ENCODE results near the gene DLG2.

Gene DLG2

GRCh38 chr11:84691830-84692229, 935.3 kb downstream of the DLG2 start:
- TF ChIP-seq CTCF (IDR thresholded peaks at IDR 0.05), result no peak

GRCh38 chr11:84687433-84687832, 939.7 kb downstream of the DLG2 start:
- H3K4me1 ChIP-seq (ENCODE audit: control insufficient read depth in 1 of 2, insufficient read depth in 1 of 2, low read depth in 1 of 2, low read length in 1 of 2), result no peaks in the 10 kb centered on the region
- TF ChIP-seq CTCF (IDR thresholded peaks at IDR 0.05), result no peak
- no peak overlapping the region for H3K4me3 ChIP-seq (ENCODE audit: low read depth in 1 of 2, low read length in 1 of 2)
- no peaks in the 10 kb centered on the region for H3K36me3 ChIP-seq
- H3K27ac ChIP-seq, result no peak overlapping the region
- H3K27me3 ChIP-seq, result no peaks in the 10 kb centered on the region
- no peaks in the 10 kb centered on the region for H3K9me3 ChIP-seq

More at GRCh38 chr11:84691830-84692229, 935.3 kb downstream of the DLG2 start:
- Histone ChIP-seq H3K4me1 (ENCODE audit: control insufficient read depth in 1 of 2, insufficient read depth in 1 of 2, low read depth in 1 of 2, low read length in 1 of 2) (no peaks in the 10 kb centered on the region), H3K9me3 (no peaks in the 10 kb centered on the region), H3K27me3 (no peaks in the 10 kb centered on the region), H3K36me3 (no peaks in the 10 kb centered on the region), H3K27ac (no peak overlapping the region), H3K4me3 (ENCODE audit: low read depth in 1 of 2, low read length in 1 of 2) (no peak overlapping the region)

- H3K4me1 ChIP-seq (ENCODE audit: control insufficient read depth in 1 of 2, insufficient read depth in 1 of 2, low read depth in 1 of 2, low read length in 1 of 2), result no peaks in the 10 kb centered on the region
- TF ChIP-seq CTCF (IDR thresholded peaks at IDR 0.05), result no peak
- H3K27ac ChIP-seq, result no peak overlapping the region
- no peak overlapping the region for H3K4me3 ChIP-seq (ENCODE audit: low read depth in 1 of 2, low read length in 1 of 2)
- H3K9me3 ChIP-seq, result no peaks in the 10 kb centered on the region
- H3K36me3 ChIP-seq, result no peaks in the 10 kb centered on the region
- no peaks in the 10 kb centered on the region for H3K27me3 ChIP-seq
These were observed 940.4 kb downstream of the DLG2 start for GRCh38 chr11:84686716-84687115.

GRCh38 chr11:84685976-84686375, 941.2 kb downstream of the DLG2 start:
- H3K27me3 ChIP-seq, result no peaks in the 10 kb centered on the region
- H3K9me3 ChIP-seq, result no peaks in the 10 kb centered on the region
- H3K36me3 ChIP-seq, result no peaks in the 10 kb centered on the region
- H3K27ac ChIP-seq, result no peak overlapping the region
- no peaks in the 10 kb centered on the region for H3K4me1 ChIP-seq (ENCODE audit: control insufficient read depth in 1 of 2, insufficient read depth in 1 of 2, low read depth in 1 of 2, low read length in 1 of 2)
- no peak for TF ChIP-seq CTCF (IDR thresholded peaks at IDR 0.05)
- H3K4me3 ChIP-seq (ENCODE audit: low read depth in 1 of 2, low read length in 1 of 2), result no peak overlapping the region

- Histone ChIP-seq H3K36me3 (no peaks in the 10 kb centered on the region), H3K4me3 (ENCODE audit: low read depth in 1 of 2, low read length in 1 of 2) (no peak overlapping the region), H3K27ac (no peak overlapping the region), H3K9me3 (no peaks in the 10 kb centered on the region), H3K4me1 (ENCODE audit: control insufficient read depth in 1 of 2, insufficient read depth in 1 of 2, low read depth in 1 of 2, low read length in 1 of 2) (no peaks in the 10 kb centered on the region), H3K27me3 (no peaks in the 10 kb centered on the region)
- TF ChIP-seq CTCF (IDR thresholded peaks at IDR 0.05), result no peak
These were observed 942.0 kb downstream of the DLG2 start for GRCh38 chr11:84685149-84685548.

GRCh38 chr11:84681456-84681855, 945.7 kb downstream of the DLG2 start:
- no peak overlapping the region for H3K27ac ChIP-seq
- H3K9me3 ChIP-seq, result no peaks in the 10 kb centered on the region
- no peak overlapping the region for H3K4me3 ChIP-seq (ENCODE audit: low read depth in 1 of 2, low read length in 1 of 2)
- H3K4me1 ChIP-seq (ENCODE audit: control insufficient read depth in 1 of 2, insufficient read depth in 1 of 2, low read depth in 1 of 2, low read length in 1 of 2), result no peaks in the 10 kb centered on the region
- no peaks in the 10 kb centered on the region for H3K36me3 ChIP-seq
- no peaks in the 10 kb centered on the region for H3K27me3 ChIP-seq
- no peak for TF ChIP-seq CTCF (IDR thresholded peaks at IDR 0.05)

All from neutrophil (primary cell).